ENCODE results near the gene POLR1A.

GRCh38 chr2:86025229-86025820, 80.4 kb downstream of the POLR1A start:
- no peak for TF ChIP-seq CTCF (IDR thresholded peaks at IDR 0.05)
- TF ChIP-seq ERG (CRISPR knock-in tag; IDR thresholded peaks at IDR 0.05) = no peak
- no peak for TF ChIP-seq FOXK1 (CRISPR knock-in tag; IDR thresholded peaks at IDR 0.05)
- no peak for TF ChIP-seq HMGXB4 (CRISPR knock-in tag; IDR thresholded peaks at IDR 0.05)
- no peak for TF ChIP-seq SMAD4 (CRISPR knock-in tag; IDR thresholded peaks at IDR 0.05)
- TF ChIP-seq FOXP4 (CRISPR knock-in tag; IDR thresholded peaks at IDR 0.05) = no peak
- TF ChIP-seq ZNF263 (CRISPR knock-in tag; IDR thresholded peaks at IDR 0.05; ENCODE audit: low read depth) = no peak
- TF ChIP-seq RELA (CRISPR knock-in tag; IDR thresholded peaks at IDR 0.05; ENCODE audit: borderline replicate concordance) = no peak
- no peak for TF ChIP-seq ESRRA (CRISPR knock-in tag; IDR thresholded peaks at IDR 0.05; ENCODE audit: borderline replicate concordance)
- no peak for TF ChIP-seq FOXJ3 (CRISPR knock-in tag; IDR thresholded peaks at IDR 0.05; ENCODE audit: borderline replicate concordance)
- no peak for TF ChIP-seq FOXP1 (CRISPR knock-in tag; IDR thresholded peaks at IDR 0.05; ENCODE audit: borderline replicate concordance)
